Skeletal muscle cell (primary cell): ENCODE results near the gene CARD6.
A peak's percentile ranks its signal among the peaks of the same experiment; 100 is the strongest.
"Not testable (repeated sequence)": the region's sequence is repeated elsewhere in the genome, so short reads cannot be mapped to it uniquely, and the experiment has no call there.

Source experiments
- DNase-seq: peaks from one replicate; pipeline ENCODE4 v3.0.0-alpha.2; 2010; ENCODE audit warnings: low read depth
- H3K4me3 ChIP-seq: 2 replicates; pipeline ENCODE4 v1.5.1; 2011; ENCODE audit warnings: low read depth, mild to moderate bottlenecking, control low read depth, low read length, moderate library complexity

CARD6 gene

GRCh38 chr5:40828021-40828631, 13.0 kb upstream of the CARD6 start:
- no peak for DNase-seq
- no peak overlapping the region for H3K4me3 ChIP-seq

- H3K4me3 ChIP-seq = no peak overlapping the region
- DNase-seq = no peak
Observed at GRCh38 chr5:40828690-40829661, 12.2 kb upstream of the CARD6 start.

- DNase-seq = no peak
Observed at GRCh38 chr5:40829748-40830533, 11.2 kb upstream of the CARD6 start.

GRCh38 chr5:40831346-40832210, 9.6 kb upstream of the CARD6 start:
- no peak for DNase-seq
- H3K4me3 ChIP-seq = no peak overlapping the region

More at GRCh38 chr5:40829748-40830533, 11.2 kb upstream of the CARD6 start:
- no peak overlapping the region for H3K4me3 ChIP-seq

- H3K4me3 ChIP-seq = no peak overlapping the region
- DNase-seq = no peak
Observed at GRCh38 chr5:40832345-40832744, 8.8 kb upstream of the CARD6 start.

GRCh38 chr5:40833712-40834229, 7.4 kb upstream of the CARD6 start:
- peak overlapping the region; percentile 99 for H3K4me3 ChIP-seq
- DNase-seq = no peak

GRCh38 chr5:40834391-40834848, 6.7 kb upstream of the CARD6 start:
- no peak for DNase-seq
- H3K4me3 ChIP-seq = peak overlapping the region; percentile 99

- peak; percentile 94 for DNase-seq
- peak within 1 kb of the TSS; percentile 99 for H3K4me3 ChIP-seq
Observed at GRCh38 chr5:40834849-40835787, 6.0 kb upstream of the CARD6 start, which contains the start of gene RPL37. Gene RPL37 (minus strand): TSS chr5:40835222. CDS start chr5:40835185, 37 bp downstream.

GRCh38 chr5:40838086-40838485, 3.1 kb upstream of the CARD6 start:
- no peak for DNase-seq

GRCh38 chr5:40842351-40842750, 1.2 kb downstream of the CARD6 start:
- no peak for DNase-seq
- no peak overlapping the region for H3K4me3 ChIP-seq

More at GRCh38 chr5:40838086-40838485, 3.1 kb upstream of the CARD6 start:
- H3K4me3 ChIP-seq = no peak overlapping the region

- H3K4me3 ChIP-seq = no peak overlapping the region
- DNase-seq = no peak
Observed at GRCh38 chr5:40844565-40844964, 3.4 kb downstream of the CARD6 start.

GRCh38 chr5:40846371-40846770, 5.2 kb downstream of the CARD6 start:
- H3K4me3 ChIP-seq = no peak overlapping the region
- no peak for DNase-seq

GRCh38 chr5:40847525-40847924, 6.4 kb downstream of the CARD6 start:
- H3K4me3 ChIP-seq = no peak overlapping the region
- no peak for DNase-seq

- no peak for DNase-seq
- no peak overlapping the region for H3K4me3 ChIP-seq
Observed at GRCh38 chr5:40853632-40854192, 12.5 kb downstream of the CARD6 start.

- DNase-seq = no peak
- H3K4me3 ChIP-seq = no peak overlapping the region
Observed at GRCh38 chr5:40860711-40861110, 19.5 kb downstream of the CARD6 start.

- not testable (repeated sequence) for H3K4me3 ChIP-seq, DNase-seq
Observed at GRCh38 chr5:40865004-40865403, 23.8 kb downstream of the CARD6 start.

- no peak overlapping the region for H3K4me3 ChIP-seq
Observed at GRCh38 chr5:40866844-40867243, 25.7 kb downstream of the CARD6 start.

More at GRCh38 chr5:40866844-40867243, 25.7 kb downstream of the CARD6 start:
- no peak for DNase-seq
